B cell (primary cell): ENCODE results near the gene LGSN.

Source experiments
- EZH2 ChIP-seq: IDR thresholded peaks from 2 replicates; pipeline ENCODE4 v1.6.1; 2012; ENCODE audit warnings: borderline replicate concordance, low read depth, mild to moderate bottlenecking, moderate library complexity, low read length; ENCODE audit not compliant: insufficient read depth, poor library complexity, severe bottlenecking
- TF ChIP-seq, protein P1 (sequence below): fragments of 200-600 bp; IDR thresholded peaks from one replicate; pipeline ENCODE4 v1.8.0; 2022; ENCODE audit warnings: antibody characterized with exemption, mild to moderate bottlenecking

DNA sequence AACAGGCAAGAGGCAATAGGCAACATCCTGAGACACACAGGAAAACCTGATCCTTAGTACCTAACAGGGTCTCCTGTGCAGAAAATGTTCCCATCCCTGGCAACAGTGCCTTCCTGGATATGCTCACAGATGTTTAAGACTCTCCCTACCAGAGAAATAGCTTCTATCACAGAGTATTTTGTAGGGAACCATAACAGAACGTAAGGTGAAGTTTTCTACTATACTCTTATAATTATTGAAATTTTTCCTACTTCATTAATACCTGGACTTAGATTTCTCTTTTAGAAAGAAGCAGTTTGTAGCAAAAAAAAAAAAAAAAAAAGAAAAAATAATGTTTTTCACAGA is 33.5 kb upstream of the LGSN start:
- TF ChIP-seq, protein P1, sequence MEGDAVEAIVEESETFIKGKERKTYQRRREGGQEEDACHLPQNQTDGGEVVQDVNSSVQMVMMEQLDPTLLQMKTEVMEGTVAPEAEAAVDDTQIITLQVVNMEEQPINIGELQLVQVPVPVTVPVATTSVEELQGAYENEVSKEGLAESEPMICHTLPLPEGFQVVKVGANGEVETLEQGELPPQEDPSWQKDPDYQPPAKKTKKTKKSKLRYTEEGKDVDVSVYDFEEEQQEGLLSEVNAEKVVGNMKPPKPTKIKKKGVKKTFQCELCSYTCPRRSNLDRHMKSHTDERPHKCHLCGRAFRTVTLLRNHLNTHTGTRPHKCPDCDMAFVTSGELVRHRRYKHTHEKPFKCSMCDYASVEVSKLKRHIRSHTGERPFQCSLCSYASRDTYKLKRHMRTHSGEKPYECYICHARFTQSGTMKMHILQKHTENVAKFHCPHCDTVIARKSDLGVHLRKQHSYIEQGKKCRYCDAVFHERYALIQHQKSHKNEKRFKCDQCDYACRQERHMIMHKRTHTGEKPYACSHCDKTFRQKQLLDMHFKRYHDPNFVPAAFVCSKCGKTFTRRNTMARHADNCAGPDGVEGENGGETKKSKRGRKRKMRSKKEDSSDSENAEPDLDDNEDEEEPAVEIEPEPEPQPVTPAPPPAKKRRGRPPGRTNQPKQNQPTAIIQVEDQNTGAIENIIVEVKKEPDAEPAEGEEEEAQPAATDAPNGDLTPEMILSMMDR = no peak
- no peak for TF ChIP-seq EZH2
